NCI-H82 (cell line): ENCODE measurements around the gene CTAG2.
"Not testable (repeated sequence)": the region's sequence is repeated elsewhere in the genome, so short reads cannot be mapped to it uniquely, and the experiment has no call there.

Experiments
- DNase-seq: peaks from one replicate; lab custom pipeline; 2025; lab: John Stamatoyannopoulos, UW

The CTAG2 gene

GRCh38 chrX:154653413-154653812 lies at the start of gene CTAG2:
Gene CTAG2, minus strand, starts transcription at chrX:154653579. Its CDS starts 64 bp downstream, at chrX:154653515.
- DNase-seq: not testable (repeated sequence)

GRCh38 chrX:154698630-154699248 lies 45.4 kb upstream of the CTAG2 start:
- no peak for DNase-seq

- DNase-seq: no peak
Observed at GRCh38 chrX:154696676-154697045, 43.3 kb upstream of the CTAG2 start.

- no peak for DNase-seq
Observed at GRCh38 chrX:154695911-154696675, 42.7 kb upstream of the CTAG2 start.

- DNase-seq: no peak
Observed at GRCh38 chrX:154693394-154693793, 40.0 kb upstream of the CTAG2 start.

GRCh38 chrX:154690438-154690837 lies 37.1 kb upstream of the CTAG2 start:
- not testable (repeated sequence) for DNase-seq

- DNase-seq: not testable (repeated sequence)
Observed at GRCh38 chrX:154672084-154672483, 18.7 kb upstream of the CTAG2 start.

- not testable (repeated sequence) for DNase-seq
Observed at GRCh38 chrX:154670848-154671247, 17.5 kb upstream of the CTAG2 start.

- no peak for DNase-seq
Observed at GRCh38 chrX:154661899-154662298, 8.5 kb upstream of the CTAG2 start.

GRCh38 chrX:154661170-154661569 lies 7.8 kb upstream of the CTAG2 start:
- DNase-seq: no peak

- no peak for DNase-seq
Observed at GRCh38 chrX:154660541-154660940, 7.2 kb upstream of the CTAG2 start.

GRCh38 chrX:154658957-154659356 lies 5.6 kb upstream of the CTAG2 start:
- DNase-seq: no peak

- no peak for DNase-seq
Observed at GRCh38 chrX:154658187-154658586, 4.8 kb upstream of the CTAG2 start.

- no peak for DNase-seq
Observed at GRCh38 chrX:154657226-154657805, 3.9 kb upstream of the CTAG2 start.

GRCh38 chrX:154655786-154656185 lies 2.4 kb upstream of the CTAG2 start:
- DNase-seq: no peak

GRCh38 chrX:154655346-154655745 lies 2.0 kb upstream of the CTAG2 start:
- no peak for DNase-seq

- no peak for DNase-seq
Observed at GRCh38 chrX:154654925-154655324, 1.5 kb upstream of the CTAG2 start.

- DNase-seq: no peak
Observed at GRCh38 chrX:154654372-154654771, 993 bp upstream of the CTAG2 start.

- DNase-seq: no peak
Observed at GRCh38 chrX:154653048-154653401, 354 bp downstream of the CTAG2 start.

- no peak for DNase-seq
Observed at GRCh38 chrX:154652311-154653047, 900 bp downstream of the CTAG2 start.

GRCh38 chrX:154650221-154650510 lies 3.2 kb downstream of the CTAG2 start:
- DNase-seq: no peak

- no peak for DNase-seq
Observed at GRCh38 chrX:154649503-154650220, 3.7 kb downstream of the CTAG2 start.
